Natural killer cell (primary cell): ENCODE data around the gene BCR. TPM values are rescaled to one million over a fixed set of nuclear protein-coding genes. Genes with fewer than 3 reads are reported as not detected.
A peak's percentile ranks its signal among the peaks of the same experiment; 100 is the strongest.

Source experiments
- ATAC-seq, 3 donors: fragments of 150-1000 bp in 2 of 3; fragments of 200-7000 bp in 1 of 3; cut with Tn5 transposase; 1 replicate in 1 of 3; 2 replicates in 2 of 3; pipeline ENCODE4 v1.10.0; 2021; ENCODE audit warnings: mild to moderate bottlenecking in 2 of 3, moderate library complexity in 2 of 3
- DNase-seq, 2 donors: peaks; one replicate each; pipeline versions ENCODE4 v3.0.0 to v3.0.0-alpha.2; 2013 to 2021; ENCODE audit warnings: mixed read lengths in 1 of 2
- H3K27ac ChIP-seq: one replicate; pipeline ENCODE4 v1.5.1; 2013; ENCODE audit warnings: mild to moderate bottlenecking, low read length
- H3K27me3 ChIP-seq: one replicate; pipeline ENCODE4 v1.6.1; 2013; ENCODE audit warnings: low read length; ENCODE audit not compliant: control insufficient read depth, insufficient read depth
- H3K36me3 ChIP-seq: one replicate; pipeline ENCODE4 v1.6.1; 2013; ENCODE audit warnings: low read length; ENCODE audit not compliant: control insufficient read depth, insufficient read depth
- H3K4me1 ChIP-seq: one replicate; pipeline ENCODE4 v1.6.1; 2013; ENCODE audit warnings: low read length; ENCODE audit not compliant: control insufficient read depth, insufficient read depth
- H3K4me3 ChIP-seq: one replicate; pipeline ENCODE4 v1.5.1; 2013; ENCODE audit warnings: low read length
- H3K9me3 ChIP-seq: one replicate; pipeline ENCODE4 v1.6.1; 2013; ENCODE audit warnings: low read length; ENCODE audit not compliant: control insufficient read depth, insufficient read depth
- H3K27ac Mint-ChIP-seq, 2 donors: one replicate each; pipeline ENCODE4 v1.8.0; 2022; ENCODE audit warnings: mild to moderate bottlenecking in 2 of 2, mixed read lengths in 2 of 2, moderate library complexity in 1 of 2
- H3K27me3 Mint-ChIP-seq, 2 donors: one replicate each; pipeline ENCODE4 v1.8.0; 2022; ENCODE audit warnings: low read depth in 2 of 2, mixed read lengths in 2 of 2
- H3K36me3 Mint-ChIP-seq: one replicate; pipeline ENCODE4 v1.8.0; 2022; ENCODE audit warnings: mixed read lengths
- H3K4me1 Mint-ChIP-seq, 2 donors: one replicate each; pipeline ENCODE4 v1.8.0; 2022; ENCODE audit warnings: mixed read lengths in 2 of 2
- H3K4me3 Mint-ChIP-seq: one replicate; pipeline ENCODE4 v1.8.0; 2022; ENCODE audit warnings: mild to moderate bottlenecking, moderate library complexity, mixed read lengths
- H3K9me3 Mint-ChIP-seq, 2 donors: one replicate each; pipeline ENCODE4 v1.8.0; 2022; ENCODE audit warnings: mixed read lengths in 2 of 2
- CTCF ChIP-seq: fragments of 200-600 bp; IDR thresholded peaks from one replicate; pipeline ENCODE4 v1.8.0; 2022; ENCODE audit warnings: antibody characterized with exemption
- WGBS: methylation state at CpG from one replicate; pipeline ENCODE4 v1.1.7; 2013; ENCODE audit warnings: missing lambda C conversion rate; ENCODE audit not compliant: insufficient coverage; 5-methylcytosine and 5-hydroxymethylcytosine counted together
- intact Hi-C: fragments of 100-400 bp; cut with micrococcal nuclease; formaldehyde crosslinking; loops from one replicate; pipeline ENCODE4 v1.14.2; 2022
- total RNA-seq, 4 donors: library from RNA; stranded (reverse); fragments of 120-200 nt in 1 of 4; gene quantifications; one replicate each; pipeline versions ENCODE4 v1.2.3 to v1.2.4, GENCODE V29; 2013 to 2022

Gene BCR
- total RNA-seq, 3 donors from 2014 or later (not counting 1 experiment from before 2014, with no cell fraction given): 166 to 186 (median 167) TPM

- Mint-ChIP-seq H3K4me1 (peaks cover 88 to 90% of the 10 kb centered on the region in 2 donors), H3K27me3 (no peaks in the 10 kb centered on the region), H3K9me3 (no peaks in the 10 kb centered on the region), H3K27ac (peak overlapping the region; percentile 63 to 76), H3K4me3 (peak overlapping the region; percentile 70), H3K36me3 (no peaks in the 10 kb centered on the region)
- H3K4me3 ChIP-seq: no peak overlapping the region
- WGBS: 73% methylated on average over 9 of the region's 10 CpGs
- no peak overlapping the region for H3K27ac ChIP-seq
- intact Hi-C loops: no loop called here
- no peak for TF ChIP-seq CTCF
- peak in 1 of 2 donors; percentile 57 for DNase-seq
- peaks cover 90% of the 10 kb centered on the region for H3K4me1 ChIP-seq
- no peak for ATAC-seq
- no peaks in the 10 kb centered on the region for H3K27me3 ChIP-seq
- H3K36me3 ChIP-seq: no peaks in the 10 kb centered on the region
- no peaks in the 10 kb centered on the region for H3K9me3 ChIP-seq
Observed at GRCh38 chr22:23237841-23238240, 57.5 kb downstream of the BCR start.

GRCh38 chr22:23238707-23239106 lies 58.4 kb downstream of the BCR start:
- no peaks in the 10 kb centered on the region for H3K36me3 Mint-ChIP-seq
- H3K36me3 ChIP-seq: no peaks in the 10 kb centered on the region
- DNase-seq (no peak), ATAC-seq (no peak)
- H3K27ac Mint-ChIP-seq: peak overlapping the region in 1 of 2 donors; percentile 93
- H3K4me1 Mint-ChIP-seq: peaks cover 90 to 92% of the 10 kb centered on the region in 2 donors
- H3K4me3 ChIP-seq: no peak overlapping the region
- no peaks in the 10 kb centered on the region for H3K9me3 Mint-ChIP-seq
- H3K27ac ChIP-seq: no peak overlapping the region
- no peaks in the 10 kb centered on the region for H3K27me3 Mint-ChIP-seq
- 70% methylated on average over 9 of the region's 9 CpGs for WGBS
- no peaks in the 10 kb centered on the region for H3K9me3 ChIP-seq
- intact Hi-C loops: no loop called here
- no peak overlapping the region for H3K4me3 Mint-ChIP-seq
- no peak for TF ChIP-seq CTCF
- no peaks in the 10 kb centered on the region for H3K27me3 ChIP-seq
- peaks cover 93% of the 10 kb centered on the region for H3K4me1 ChIP-seq

GRCh38 chr22:23239429-23239828 lies 59.1 kb downstream of the BCR start:
- H3K27me3 Mint-ChIP-seq: no peaks in the 10 kb centered on the region
- WGBS: no CpG with 5 or more reads among the region's 2 CpGs
- no peak overlapping the region for H3K27ac ChIP-seq
- H3K27me3 ChIP-seq: no peaks in the 10 kb centered on the region
- H3K36me3 Mint-ChIP-seq: no peaks in the 10 kb centered on the region
- H3K4me1 ChIP-seq: peaks cover 94% of the 10 kb centered on the region
- ATAC-seq: no peak
- H3K4me3 Mint-ChIP-seq: no peak overlapping the region
- no peaks in the 10 kb centered on the region for H3K9me3 Mint-ChIP-seq
- no peak for TF ChIP-seq CTCF
- no peaks in the 10 kb centered on the region for H3K36me3 ChIP-seq
- H3K9me3 ChIP-seq: no peaks in the 10 kb centered on the region
- intact Hi-C loops: no loop called here
- no peak overlapping the region for H3K4me3 ChIP-seq
- peak overlapping the region in 1 of 2 donors; percentile 93 for H3K27ac Mint-ChIP-seq
- H3K4me1 Mint-ChIP-seq: peaks cover 90 to 93% of the 10 kb centered on the region in 2 donors
- no peak for DNase-seq
